Bronchial epithelial cell (primary cell): Measurements from ENCODE around the gene FAM185A. TPM values are rescaled to one million over a fixed set of nuclear protein-coding genes. Genes with fewer than 3 reads are reported as not detected.

Experiments used
- DNase-seq: peaks from one replicate; pipeline ENCODE4 v3.0.0-alpha.2; 2010; ENCODE audit warnings: low read depth
- FAIRE-seq: peaks from 2 replicates; lab custom pipeline; 2011; peaks lifted over from hg19 to GRCh38; lab: Jason Lieb, UNC
- H3K27me3 ChIP-seq: 2 replicates; pipeline ENCODE4 v1.5.1; 2011; ENCODE audit warnings: low read length; ENCODE audit not compliant: control insufficient read depth, insufficient read depth
- H3K36me3 ChIP-seq: 2 replicates; pipeline ENCODE4 v1.5.1; 2011; ENCODE audit warnings: low read length; ENCODE audit not compliant: control insufficient read depth, insufficient read depth
- H3K4me3 ChIP-seq: 2 replicates; pipeline ENCODE4 v1.5.1; 2011; ENCODE audit warnings: mild to moderate bottlenecking, low read depth, low read length, control low read depth
- total RNA-seq: library from RNA; depleted of rRNA; stranded (reverse); fragments of >200 nt; gene quantifications from 2 replicates; pipeline ENCODE4 v1.2.1, GENCODE V29; 2014
- TF ChIP-seq, protein P1 (sequence below): IDR thresholded peaks from 2 replicates; pipeline ENCODE4 v1.5.1; 2011; ENCODE audit warnings: mild to moderate bottlenecking, moderate library complexity, low read length, control low read depth, inconsistent platforms; ENCODE audit not compliant: insufficient read depth, severe bottlenecking

The FAM185A gene
- total RNA-seq, 1 donor from 2014 or later: 9.2 TPM

- TF ChIP-seq, protein P1, sequence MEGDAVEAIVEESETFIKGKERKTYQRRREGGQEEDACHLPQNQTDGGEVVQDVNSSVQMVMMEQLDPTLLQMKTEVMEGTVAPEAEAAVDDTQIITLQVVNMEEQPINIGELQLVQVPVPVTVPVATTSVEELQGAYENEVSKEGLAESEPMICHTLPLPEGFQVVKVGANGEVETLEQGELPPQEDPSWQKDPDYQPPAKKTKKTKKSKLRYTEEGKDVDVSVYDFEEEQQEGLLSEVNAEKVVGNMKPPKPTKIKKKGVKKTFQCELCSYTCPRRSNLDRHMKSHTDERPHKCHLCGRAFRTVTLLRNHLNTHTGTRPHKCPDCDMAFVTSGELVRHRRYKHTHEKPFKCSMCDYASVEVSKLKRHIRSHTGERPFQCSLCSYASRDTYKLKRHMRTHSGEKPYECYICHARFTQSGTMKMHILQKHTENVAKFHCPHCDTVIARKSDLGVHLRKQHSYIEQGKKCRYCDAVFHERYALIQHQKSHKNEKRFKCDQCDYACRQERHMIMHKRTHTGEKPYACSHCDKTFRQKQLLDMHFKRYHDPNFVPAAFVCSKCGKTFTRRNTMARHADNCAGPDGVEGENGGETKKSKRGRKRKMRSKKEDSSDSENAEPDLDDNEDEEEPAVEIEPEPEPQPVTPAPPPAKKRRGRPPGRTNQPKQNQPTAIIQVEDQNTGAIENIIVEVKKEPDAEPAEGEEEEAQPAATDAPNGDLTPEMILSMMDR: no peak
- DNase-seq (no peak), FAIRE-seq (no peak)
- Histone ChIP-seq H3K27me3 (no peaks in the 10 kb centered on the region), H3K4me3 (no peak overlapping the region), H3K36me3 (no peaks in the 10 kb centered on the region)
These were observed 93.5 kb downstream of the FAM185A start for GRCh38 chr7:102842284-102842683.

DNA sequence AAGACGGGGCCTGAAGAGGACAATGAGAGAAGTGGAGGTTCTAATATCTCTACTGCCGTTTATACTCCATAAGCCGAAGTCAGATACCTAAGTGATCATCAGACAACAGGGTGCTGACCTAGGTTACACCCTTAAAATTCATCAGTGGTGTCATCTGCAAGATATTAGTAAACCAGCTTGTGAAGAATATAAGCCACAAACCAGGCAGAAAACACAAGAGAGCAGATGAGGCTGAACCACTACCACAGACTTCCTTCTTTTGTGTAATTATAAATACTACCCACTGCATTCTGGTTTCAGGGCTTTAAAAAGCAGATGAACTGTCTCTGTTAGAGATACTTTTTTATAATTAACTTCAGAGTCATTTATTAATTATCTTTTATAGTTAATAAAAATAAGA lies 95.1 kb downstream of the FAM185A start:
- Histone ChIP-seq H3K27me3 (no peaks in the 10 kb centered on the region), H3K36me3 (no peaks in the 10 kb centered on the region), H3K4me3 (no peak overlapping the region)
- DNase-seq (no peak), FAIRE-seq (no peak)
- TF ChIP-seq, protein P1: no peak

GRCh38 chr7:102845346-102845745 lies 96.5 kb downstream of the FAM185A start:
- no peaks in the 10 kb centered on the region for H3K27me3 ChIP-seq
- TF ChIP-seq, protein P1: no peak
- no peak overlapping the region for H3K4me3 ChIP-seq
- no peaks in the 10 kb centered on the region for H3K36me3 ChIP-seq
- DNase-seq: no peak
- FAIRE-seq: no peak

GRCh38 chr7:102849079-102849478 lies 100.3 kb downstream of the FAM185A start:
- TF ChIP-seq, protein P1: no peak
- Histone ChIP-seq H3K4me3 (no peak overlapping the region), H3K27me3 (no peaks in the 10 kb centered on the region), H3K36me3 (no peaks in the 10 kb centered on the region)
- DNase-seq: no peak
- no peak for FAIRE-seq

- DNase-seq: no peak
These were observed 100.7 kb downstream of the FAM185A start for GRCh38 chr7:102849538-102849937.

GRCh38 chr7:102856036-102856435 lies 107.2 kb downstream of the FAM185A start:
- DNase-seq (no peak), FAIRE-seq (no peak)
- TF ChIP-seq, protein P1: no peak
- Histone ChIP-seq H3K36me3 (no peaks in the 10 kb centered on the region), H3K27me3 (no peaks in the 10 kb centered on the region), H3K4me3 (no peak overlapping the region)

More at GRCh38 chr7:102849538-102849937, 100.7 kb downstream of the FAM185A start:
- TF ChIP-seq, protein P1: no peak
- Histone ChIP-seq H3K4me3 (no peak overlapping the region), H3K27me3 (no peaks in the 10 kb centered on the region), H3K36me3 (no peaks in the 10 kb centered on the region)
- FAIRE-seq: no peak
